DMS153 treated with DMSO at 0.1 percent for 48 hours (cell line): ENCODE data around the gene SCN5A.

Experiments
- DNase-seq: peaks from one replicate; lab custom pipeline; 2025; ENCODE audit not compliant: unreplicated experiment; lab: John Stamatoyannopoulos, UW

SCN5A gene

GRCh38 chr3:38603731-38604131 is 45.8 kb downstream of the SCN5A start:
- DNase-seq = no peak

DNA sequence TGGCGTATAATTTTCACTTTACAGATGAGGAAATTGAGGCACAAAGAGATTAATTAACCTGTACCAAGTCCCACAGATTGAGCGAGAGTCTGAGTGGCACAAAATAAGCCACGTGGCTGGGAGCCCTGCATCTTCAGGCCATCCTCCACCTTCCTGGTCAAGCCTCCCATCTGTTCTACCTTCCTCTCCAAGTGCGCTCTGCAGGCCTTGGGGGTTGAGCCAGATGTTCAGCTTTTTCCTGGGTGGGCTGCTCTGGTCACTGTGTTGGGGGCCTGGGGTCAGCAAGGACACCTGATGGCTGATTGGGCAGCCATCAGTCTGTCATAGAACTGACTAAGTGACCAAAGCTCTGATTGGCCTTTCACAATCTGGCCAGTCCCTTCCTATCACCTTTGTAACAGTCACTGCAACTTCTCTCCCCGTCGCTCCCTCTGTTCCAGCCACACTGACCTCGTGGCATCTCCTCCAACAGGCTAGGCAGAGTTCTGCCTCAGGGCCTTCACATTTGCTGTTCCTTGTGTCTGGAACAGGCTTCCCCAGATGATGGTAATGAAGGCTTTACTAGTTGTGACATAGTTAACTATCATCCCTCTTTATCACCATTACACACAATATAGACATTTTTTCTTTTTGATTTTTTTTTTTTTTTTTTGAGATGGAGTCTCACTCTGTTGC is 46.8 kb downstream of the SCN5A start:
- no peak for DNase-seq

DNA sequence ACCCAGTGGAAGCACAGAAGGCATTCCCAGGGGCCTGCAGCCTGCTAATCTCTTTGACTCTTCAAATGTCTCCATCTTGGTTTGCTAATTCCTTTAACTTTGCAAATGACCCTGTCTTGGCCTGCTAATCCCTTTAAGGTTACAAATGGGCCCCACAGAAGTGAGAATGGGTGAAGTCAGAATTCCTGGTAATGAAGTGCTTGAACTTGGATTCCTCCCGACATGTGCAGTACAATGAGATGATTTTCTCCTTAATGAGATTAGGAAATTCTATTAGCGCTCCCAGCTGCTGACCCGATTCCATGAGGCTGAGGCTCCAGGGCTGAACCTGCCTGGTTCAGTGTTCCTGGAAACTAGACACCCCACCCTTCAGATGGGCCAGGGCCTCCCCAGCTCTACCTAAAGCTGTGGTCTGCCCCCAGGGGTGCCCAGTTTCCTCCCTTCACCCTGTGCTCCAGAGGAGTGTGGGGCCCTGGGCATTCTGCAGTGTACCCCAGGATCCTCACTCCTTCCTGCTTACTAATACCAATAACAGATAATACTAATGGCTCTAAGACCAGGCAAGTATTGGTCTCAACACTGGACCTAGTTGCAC is 47.4 kb downstream of the SCN5A start:
- no peak for DNase-seq

DNA sequence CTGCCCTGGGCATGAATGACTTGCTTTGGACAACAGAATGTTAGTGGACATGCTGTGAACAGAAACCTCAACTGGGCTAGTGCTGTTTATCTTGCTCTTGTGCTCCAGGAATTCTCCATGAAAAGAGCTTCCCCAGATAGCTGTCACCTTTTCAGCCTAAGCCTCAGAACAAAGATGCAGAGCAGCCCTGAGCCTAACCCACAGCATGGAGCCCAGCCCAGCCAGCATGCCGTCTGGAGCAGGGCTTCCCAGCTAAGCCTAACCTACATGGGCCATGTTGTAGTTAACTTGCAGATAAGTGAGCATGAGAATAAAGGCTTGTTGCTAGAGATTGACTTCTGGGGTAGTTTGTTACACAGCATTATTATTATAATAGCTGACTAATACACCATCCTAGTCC is 48.9 kb downstream of the SCN5A start:
- DNase-seq = no peak

DNA sequence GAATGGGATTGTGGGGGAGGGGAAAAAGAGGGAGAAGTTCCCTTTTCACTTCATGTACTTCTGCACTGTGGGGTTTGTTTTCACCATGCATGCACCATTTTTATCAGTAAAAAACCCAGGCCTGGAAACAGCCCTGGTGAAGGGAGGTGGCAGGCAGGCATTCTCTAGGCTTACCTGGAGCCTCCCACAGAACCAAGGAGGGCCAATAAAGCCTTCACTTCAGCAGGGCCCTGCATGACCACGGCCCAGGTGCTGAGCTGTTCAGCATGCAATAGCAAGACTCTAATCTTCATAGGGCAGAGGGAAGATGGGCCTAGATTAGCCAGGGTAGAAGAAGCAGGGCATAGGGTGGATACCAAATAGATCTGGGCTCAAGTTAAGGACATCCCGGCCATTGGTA is 49.6 kb downstream of the SCN5A start:
- DNase-seq = no peak

GRCh38 chr3:38598791-38599190 is 50.7 kb downstream of the SCN5A start:
- no peak for DNase-seq

DNA sequence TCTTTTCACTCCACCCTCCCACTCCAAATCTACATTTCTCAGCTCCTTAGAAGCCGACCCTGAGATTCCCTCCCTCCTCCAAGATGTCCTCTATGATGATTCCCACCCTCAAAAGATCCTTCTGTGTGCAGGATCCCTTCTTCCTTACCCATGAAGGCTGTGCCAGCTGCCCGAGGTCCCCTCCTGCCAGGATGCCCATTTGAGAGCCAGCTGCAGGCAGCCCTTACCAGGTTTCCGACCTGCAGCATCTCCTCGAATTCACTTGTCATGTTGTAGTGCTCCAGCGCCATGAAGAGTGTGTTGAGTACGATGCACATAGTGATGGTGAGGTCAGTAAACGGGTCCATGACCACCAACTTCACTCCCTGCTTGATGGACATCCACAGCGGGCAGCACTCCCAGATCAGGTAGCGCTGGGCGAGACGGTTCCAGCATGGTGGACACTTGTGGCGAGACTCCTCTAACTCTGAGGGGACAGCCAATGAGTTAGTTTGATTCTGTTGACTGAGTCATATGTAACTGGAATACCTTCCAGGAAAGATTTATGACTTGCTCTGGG is 51.9 kb downstream of the SCN5A start:
- no peak for DNase-seq

GRCh38 chr3:38595393-38595792 is 54.1 kb downstream of the SCN5A start:
- no peak for DNase-seq

GRCh38 chr3:38590521-38590920 is 59.0 kb downstream of the SCN5A start:
- DNase-seq = no peak

DNA sequence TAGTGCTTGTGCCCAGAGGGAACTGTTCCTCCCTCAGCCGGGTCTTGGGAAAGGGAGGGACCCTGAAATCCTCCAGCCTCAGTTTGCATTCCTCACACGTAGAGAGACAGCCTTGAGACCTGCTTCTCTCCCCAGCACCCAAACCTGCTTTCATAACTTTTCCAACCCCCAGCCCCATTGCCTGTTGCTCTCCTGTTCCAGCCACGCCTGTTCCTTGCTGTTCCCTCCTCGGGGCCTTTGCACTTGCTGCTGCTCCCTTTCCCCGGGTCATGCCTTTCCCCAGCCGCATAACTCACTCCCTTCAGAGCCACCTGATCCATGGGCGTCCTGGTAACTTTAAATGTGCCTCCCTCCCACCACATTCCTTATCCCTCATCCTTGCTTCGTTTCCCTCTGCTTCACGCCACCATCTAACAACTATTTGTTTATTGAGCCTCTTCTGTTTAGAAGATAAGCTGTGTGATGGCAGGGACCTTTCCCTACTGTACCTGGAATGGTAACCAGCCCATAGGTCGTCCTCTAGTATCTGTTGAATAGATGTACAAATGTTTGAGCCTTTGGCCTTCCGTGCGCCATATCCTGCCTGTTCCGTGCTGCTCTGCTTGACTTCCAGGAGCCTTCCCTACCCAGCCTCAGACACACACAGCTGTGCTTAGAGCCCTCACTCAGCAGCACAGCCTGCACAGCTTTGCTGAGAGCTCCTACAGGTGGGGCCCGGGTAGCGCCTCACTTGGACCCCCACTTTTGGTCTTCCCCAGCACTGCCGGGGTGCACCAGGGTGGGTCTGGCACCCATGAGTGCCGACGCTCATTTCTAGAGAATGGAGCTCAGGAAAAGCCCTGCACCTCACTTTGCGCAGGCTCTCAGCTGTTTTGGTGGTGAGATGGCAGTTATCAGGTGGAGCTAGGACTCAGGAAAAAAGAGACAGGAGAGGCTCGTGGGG is 60.2 kb downstream of the SCN5A start:
- no peak for DNase-seq

- DNase-seq = no peak
Measured at GRCh38 chr3:38588371-38588971, 61.0 kb downstream of the SCN5A start.

- DNase-seq = no peak
Measured at GRCh38 chr3:38587548-38588131, 61.8 kb downstream of the SCN5A start.

DNA sequence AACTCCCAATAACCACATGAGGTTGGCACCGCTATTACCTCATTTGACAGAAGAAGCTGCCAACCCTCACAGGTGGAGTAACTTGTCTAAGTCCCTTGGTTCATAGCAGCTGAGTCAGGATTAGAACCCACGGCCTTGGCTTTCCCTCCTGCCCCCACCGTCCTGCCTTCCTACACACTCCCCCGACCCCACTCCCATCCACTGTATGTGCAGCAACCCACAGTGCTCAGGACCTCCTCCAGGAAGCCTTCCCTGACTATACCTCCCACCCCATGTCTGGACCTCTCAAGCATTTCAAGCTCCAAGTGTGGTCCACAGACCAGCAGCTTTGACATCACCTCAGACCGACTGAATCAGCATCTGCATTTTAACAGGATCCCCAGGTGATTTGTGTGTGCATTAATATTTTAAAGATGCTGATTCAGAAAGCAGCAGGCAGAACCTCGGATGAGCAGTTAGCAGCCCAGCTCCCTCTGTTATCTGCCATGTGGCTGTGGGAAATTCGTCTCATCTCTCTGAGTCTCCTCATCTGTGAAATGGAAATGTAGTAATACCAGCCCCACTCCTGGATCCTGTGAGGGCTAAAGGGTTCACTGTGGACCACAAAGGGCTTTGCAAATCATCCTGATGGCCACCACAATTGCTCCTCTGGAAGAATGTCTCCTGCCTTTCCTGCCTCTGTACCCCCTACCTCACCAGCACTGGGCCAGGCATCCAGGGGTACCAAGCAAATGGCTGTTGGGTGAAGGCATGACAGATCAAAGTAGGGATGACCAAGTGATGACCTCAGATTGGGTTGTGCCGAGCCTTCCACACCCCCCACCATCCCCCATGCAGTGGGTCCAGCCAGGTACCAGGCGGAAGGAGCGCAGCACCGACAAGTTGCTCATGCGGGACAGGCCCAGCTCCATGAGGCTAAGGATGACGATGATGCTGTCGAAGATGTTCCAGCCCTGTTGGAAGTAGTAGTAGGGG is 62.7 kb downstream of the SCN5A start:
- no peak for DNase-seq

DNA sequence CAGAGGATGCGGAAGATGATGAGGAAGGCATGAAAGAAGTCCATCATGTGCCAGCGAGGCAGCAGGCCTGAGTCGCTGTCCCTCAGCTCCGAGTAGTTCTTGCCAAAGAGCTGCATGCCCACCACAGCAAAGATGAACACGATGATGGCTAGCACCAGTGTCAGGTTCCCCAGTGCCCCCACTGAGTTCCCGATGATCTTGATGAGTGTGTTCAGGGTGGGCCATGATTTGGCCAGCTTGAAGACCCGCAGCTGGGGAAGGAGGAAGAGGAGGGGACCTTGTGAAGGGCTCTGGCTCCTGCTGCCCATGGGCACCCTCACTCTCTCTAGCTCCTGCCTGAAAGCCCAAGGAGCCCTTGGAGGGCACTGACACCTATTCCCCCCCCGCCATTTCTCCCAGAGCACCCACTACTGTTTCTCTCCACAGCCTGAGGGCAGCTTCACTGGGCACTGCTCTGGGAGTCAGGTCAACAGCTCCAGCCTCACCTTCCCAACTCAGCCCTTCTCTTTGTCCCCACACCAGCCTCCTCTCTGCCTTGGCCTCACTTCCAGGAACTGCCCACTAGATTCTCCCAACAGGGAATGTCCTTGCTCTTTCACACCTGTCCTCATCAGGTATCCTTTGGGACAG is 63.6 kb downstream of the SCN5A start:
- DNase-seq = no peak

GRCh38 chr3:38583688-38584087 is 65.8 kb downstream of the SCN5A start:
- no peak for DNase-seq

DNA sequence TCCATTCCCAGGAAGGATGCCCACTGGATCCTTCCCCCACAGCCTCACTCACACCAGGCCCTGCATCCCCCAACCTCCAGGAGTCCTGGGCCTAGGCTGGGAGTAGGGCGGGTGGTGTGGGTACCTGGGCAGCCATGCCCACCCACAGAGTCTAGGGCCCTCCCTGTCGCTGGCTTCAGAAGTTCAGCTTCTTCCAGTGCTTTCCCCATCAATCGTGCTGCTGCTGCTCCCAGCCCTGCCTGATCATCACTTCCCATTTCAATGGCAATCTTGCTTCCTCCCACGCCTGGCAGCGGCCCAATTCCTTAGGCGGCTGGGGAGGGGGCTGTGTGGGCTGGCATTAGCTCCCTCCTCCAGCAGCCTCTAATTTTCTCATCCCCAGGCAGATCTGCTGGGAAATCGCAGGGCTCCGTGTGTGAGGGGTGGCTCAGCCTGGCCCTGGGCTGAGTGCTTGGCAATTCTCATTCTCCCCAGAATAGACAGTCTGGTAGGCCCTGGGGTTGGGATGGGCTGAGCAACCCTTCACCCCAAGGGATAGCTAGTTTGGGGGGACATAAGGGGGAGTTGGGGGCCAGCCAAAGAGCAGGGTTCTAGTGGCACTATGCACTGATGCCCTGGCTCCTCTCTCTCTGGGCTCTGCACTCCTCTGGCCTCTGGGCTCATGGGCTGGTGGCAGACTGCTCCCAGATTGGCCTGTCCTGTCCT is 66.4 kb downstream of the SCN5A start:
- no peak for DNase-seq

DNA sequence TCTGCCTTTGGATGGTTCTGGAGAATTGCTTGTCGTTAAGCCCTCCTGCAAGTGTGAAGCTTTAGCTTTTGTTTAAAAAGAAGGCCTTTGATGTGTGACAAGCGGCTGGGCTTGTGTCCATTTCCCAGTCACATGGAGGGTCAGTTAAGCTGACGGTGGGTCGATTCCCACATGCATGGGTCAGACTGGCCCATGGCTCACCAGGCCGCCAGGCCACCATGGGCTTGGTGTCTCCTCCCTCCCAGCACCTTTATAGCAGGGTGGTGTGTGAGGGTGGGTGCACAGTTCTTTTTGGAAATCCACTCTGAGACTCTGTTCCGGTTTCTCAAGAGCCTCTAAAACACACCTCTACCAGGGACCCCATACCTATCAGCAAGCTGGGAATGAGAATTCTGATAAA is 67.2 kb downstream of the SCN5A start:
- DNase-seq = no peak

DNA sequence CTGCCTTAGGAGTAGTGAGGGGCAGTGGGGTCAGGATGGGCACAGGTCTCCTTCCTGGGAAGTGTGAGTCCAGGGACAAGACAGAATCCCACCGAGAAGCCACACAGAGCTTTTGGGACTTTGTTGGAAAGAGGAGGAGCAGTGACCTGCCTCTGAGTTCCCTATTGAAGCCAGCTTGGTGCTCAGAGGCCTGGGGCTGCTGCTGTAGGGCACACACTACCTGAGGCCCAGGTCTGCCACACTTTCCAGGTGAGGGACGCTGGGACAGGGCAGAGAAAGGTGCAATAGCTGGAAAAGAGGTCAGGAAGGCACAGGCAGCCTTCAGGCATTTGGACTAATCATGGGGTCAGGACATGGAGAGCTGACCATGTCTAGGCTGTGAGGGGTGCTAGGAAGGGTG is 67.7 kb downstream of the SCN5A start:
- DNase-seq = no peak
